HEK293 (cell line): Measurements from ENCODE around the gene CDK1.

Source experiments
- OSR2 ChIP-seq: fragments of 450-650 bp; formaldehyde crosslinking; IDR thresholded peaks from 2 replicates; pipeline ENCODE4 v1.5.1; 2016; ENCODE audit warnings: missing biosample characterization, missing genetic modification characterization
- SP2 ChIP-seq: fragments of 450-650 bp; formaldehyde crosslinking; IDR thresholded peaks from 2 replicates; pipeline ENCODE4 v1.5.1; 2016; ENCODE audit warnings: missing biosample characterization, missing genetic modification characterization
- SP7 ChIP-seq: fragments of 450-650 bp; formaldehyde crosslinking; IDR thresholded peaks from 2 replicates; pipeline ENCODE4 v1.5.1; 2016; ENCODE audit warnings: missing biosample characterization, missing genetic modification characterization
- ZNF394 ChIP-seq: fragments of 450-650 bp; formaldehyde crosslinking; IDR thresholded peaks from 2 replicates; pipeline ENCODE4 v1.5.1; 2016; ENCODE audit warnings: missing biosample characterization, missing genetic modification characterization, mild to moderate bottlenecking, moderate library complexity, borderline replicate concordance

DNA sequence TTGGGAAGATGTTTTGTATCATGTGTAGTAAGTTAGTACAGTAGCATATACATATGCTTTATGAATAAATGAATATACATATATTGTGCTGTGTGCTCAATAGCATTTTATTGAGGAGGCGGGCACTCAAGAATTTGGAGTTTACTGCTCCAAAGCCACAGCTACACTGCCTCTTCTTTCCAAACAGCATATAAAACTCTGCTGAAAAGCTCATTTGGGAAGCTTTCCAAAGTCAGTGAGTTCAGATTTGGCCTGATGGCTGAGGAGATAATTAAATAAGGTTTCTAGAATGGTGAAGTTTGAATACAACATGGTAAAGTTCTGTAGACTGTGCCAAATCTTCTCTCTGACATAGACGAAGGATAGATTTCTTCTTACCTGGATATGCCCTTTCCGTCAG, 29.8 kb downstream of the CDK1 start:
- no peak for TF ChIP-seq SP2 (tag by site-specific recombination)
- no peak for TF ChIP-seq SP7 (tag by site-specific recombination)
- no peak for TF ChIP-seq OSR2 (tag by site-specific recombination)
- TF ChIP-seq ZNF394 (tag by site-specific recombination), result no peak
